Testis (tissue), 2 donors: ENCODE data around the gene TTLL12.

Experiments
- POLR2A ChIP-seq: fragments of 450-650 bp; IDR thresholded peaks from one replicate; pipeline ENCODE4 v1.6.1; 2017; ENCODE audit warnings: antibody characterized with exemption, mild to moderate bottlenecking, moderate library complexity
- TF ChIP-seq, protein P1 (sequence below), 3 experiments: fragments of 450-650 bp in 2 of 3; fragments of 200-600 bp in 1 of 3; sonication (generic) in 1 of 3; IDR thresholded peaks; one replicate each; pipeline ENCODE4 v1.5.1; 2016 to 2019; ENCODE audit warnings: antibody characterized with exemption in 3 of 3, mild to moderate bottlenecking in 2 of 3, moderate library complexity in 1 of 3

DNA sequence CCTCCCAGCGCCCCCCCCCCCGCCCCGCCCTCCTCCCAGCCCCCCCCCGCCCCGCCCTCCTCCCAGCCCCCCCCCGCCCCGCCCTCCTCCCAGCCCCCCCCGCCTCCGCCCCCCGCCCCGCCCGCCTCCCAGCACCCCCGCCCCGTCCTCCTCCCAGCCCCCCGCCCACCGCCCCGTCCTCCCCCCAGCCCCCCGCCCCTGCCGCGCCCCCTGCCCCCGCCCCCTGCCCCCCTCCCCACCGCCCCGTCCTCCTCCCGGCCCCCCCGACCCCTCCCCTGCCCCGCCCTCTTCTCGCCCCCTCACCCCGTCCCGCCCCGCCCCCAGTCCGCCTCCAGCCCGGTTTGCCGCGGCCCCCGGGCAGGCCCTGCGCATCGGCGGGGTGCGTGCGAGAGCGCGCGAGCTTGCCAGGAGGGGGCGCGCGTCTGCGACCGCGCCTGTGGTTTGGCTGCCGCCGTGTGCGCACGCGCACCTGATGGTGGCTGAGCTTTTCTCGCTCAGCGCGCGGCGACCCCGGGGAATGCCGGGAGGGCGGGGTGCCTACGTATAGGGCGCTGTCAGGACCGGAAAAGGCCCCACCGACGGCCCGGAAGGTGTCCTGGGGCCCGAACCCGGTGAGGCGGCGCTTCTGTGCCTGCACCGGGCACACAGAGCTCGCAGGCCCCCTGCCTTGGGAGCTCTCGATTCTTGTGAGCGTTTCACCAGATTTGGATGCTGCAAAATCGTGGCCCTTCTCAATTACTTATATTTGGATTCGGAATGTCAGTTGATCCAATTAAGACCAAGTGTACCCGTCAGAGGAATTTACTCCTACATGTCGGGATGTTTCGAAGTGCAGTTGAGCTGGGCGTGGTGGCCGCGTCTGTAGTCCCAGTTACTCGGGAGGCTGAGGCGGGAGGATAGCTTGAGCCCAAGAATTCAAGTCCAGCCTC is 501 bp upstream of the TTLL12 start:
- TF ChIP-seq POLR2A: no peak
- TF ChIP-seq, protein P1, sequence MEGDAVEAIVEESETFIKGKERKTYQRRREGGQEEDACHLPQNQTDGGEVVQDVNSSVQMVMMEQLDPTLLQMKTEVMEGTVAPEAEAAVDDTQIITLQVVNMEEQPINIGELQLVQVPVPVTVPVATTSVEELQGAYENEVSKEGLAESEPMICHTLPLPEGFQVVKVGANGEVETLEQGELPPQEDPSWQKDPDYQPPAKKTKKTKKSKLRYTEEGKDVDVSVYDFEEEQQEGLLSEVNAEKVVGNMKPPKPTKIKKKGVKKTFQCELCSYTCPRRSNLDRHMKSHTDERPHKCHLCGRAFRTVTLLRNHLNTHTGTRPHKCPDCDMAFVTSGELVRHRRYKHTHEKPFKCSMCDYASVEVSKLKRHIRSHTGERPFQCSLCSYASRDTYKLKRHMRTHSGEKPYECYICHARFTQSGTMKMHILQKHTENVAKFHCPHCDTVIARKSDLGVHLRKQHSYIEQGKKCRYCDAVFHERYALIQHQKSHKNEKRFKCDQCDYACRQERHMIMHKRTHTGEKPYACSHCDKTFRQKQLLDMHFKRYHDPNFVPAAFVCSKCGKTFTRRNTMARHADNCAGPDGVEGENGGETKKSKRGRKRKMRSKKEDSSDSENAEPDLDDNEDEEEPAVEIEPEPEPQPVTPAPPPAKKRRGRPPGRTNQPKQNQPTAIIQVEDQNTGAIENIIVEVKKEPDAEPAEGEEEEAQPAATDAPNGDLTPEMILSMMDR (IDR thresholded peaks at IDR 0.05): peak; percentile 60 to 85 (median 76)
